Panc1 (cell line): ENCODE data around the gene LAMB4.

Experiments
- TCF7L2 ChIP-seq: IDR thresholded peaks from 2 replicates; pipeline ENCODE4 v1.6.1; 2011; ENCODE audit warnings: mild to moderate bottlenecking, low read depth, low read length, inconsistent platforms
- TF ChIP-seq, protein P1 (sequence below): fragments of 450-650 bp; IDR thresholded peaks from 2 replicates; pipeline ENCODE4 v1.5.1; 2017; ENCODE audit warnings: mild to moderate bottlenecking

DNA sequence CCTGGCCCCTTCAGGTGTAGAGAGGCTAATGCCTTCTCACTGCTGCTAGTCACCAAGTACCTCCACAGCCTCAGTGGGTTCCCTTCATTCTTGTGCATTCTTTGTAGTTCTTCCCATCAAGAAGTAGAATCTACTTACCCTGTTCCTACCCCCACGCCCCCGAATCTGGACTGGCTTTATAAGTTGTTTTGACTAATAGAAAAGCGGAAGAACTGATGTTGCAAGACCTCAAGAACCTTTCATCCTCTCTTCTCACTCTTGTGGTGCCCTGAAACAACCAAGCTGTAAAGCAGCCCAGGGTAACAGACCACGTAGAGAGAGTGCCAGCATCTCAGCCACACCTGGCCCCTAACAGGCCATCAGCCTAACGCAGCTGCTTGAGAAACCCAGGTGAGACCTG is 104.0 kb downstream of the LAMB4 start:
- TF ChIP-seq TCF7L2, result no peak
- TF ChIP-seq, protein P1, sequence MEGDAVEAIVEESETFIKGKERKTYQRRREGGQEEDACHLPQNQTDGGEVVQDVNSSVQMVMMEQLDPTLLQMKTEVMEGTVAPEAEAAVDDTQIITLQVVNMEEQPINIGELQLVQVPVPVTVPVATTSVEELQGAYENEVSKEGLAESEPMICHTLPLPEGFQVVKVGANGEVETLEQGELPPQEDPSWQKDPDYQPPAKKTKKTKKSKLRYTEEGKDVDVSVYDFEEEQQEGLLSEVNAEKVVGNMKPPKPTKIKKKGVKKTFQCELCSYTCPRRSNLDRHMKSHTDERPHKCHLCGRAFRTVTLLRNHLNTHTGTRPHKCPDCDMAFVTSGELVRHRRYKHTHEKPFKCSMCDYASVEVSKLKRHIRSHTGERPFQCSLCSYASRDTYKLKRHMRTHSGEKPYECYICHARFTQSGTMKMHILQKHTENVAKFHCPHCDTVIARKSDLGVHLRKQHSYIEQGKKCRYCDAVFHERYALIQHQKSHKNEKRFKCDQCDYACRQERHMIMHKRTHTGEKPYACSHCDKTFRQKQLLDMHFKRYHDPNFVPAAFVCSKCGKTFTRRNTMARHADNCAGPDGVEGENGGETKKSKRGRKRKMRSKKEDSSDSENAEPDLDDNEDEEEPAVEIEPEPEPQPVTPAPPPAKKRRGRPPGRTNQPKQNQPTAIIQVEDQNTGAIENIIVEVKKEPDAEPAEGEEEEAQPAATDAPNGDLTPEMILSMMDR, result no peak
